GM19324 (cell line): ENCODE data around the gene MAS1L.

Experiments used
- ATAC-seq: cut with Tn5 transposase; IDR thresholded peaks from one replicate; pipeline ENCODE4 v1.9.1; 2021; ENCODE audit warnings: mild to moderate bottlenecking, moderate library complexity; ENCODE audit not compliant: unreplicated experiment, low FRiP score

Gene MAS1L, protein sequence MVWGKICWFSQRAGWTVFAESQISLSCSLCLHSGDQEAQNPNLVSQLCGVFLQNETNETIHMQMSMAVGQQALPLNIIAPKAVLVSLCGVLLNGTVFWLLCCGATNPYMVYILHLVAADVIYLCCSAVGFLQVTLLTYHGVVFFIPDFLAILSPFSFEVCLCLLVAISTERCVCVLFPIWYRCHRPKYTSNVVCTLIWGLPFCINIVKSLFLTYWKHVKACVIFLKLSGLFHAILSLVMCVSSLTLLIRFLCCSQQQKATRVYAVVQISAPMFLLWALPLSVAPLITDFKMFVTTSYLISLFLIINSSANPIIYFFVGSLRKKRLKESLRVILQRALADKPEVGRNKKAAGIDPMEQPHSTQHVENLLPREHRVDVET

DNA sequence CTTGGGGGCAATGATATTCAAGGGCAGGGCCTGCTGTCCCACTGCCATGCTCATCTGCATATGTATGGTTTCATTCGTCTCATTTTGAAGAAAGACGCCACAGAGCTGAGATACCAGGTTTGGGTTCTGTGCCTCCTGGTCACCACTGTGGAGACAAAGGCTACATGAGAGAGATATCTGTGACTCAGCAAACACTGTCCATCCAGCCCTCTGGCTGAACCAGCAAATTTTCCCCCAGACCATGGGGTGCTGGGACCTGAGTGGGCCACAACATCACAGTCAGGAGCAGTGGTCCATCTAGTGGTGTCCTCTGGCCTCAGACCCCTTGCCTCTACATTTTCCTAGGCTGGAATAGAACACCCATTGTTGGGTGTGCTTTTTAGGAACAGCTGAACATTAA is at the start of gene MAS1L:
TSS of gene MAS1L (minus strand) at position 297 of the 400 bp plus-strand sequence. CDS start at position 243, 54 bp downstream.
- no peak for ATAC-seq

DNA sequence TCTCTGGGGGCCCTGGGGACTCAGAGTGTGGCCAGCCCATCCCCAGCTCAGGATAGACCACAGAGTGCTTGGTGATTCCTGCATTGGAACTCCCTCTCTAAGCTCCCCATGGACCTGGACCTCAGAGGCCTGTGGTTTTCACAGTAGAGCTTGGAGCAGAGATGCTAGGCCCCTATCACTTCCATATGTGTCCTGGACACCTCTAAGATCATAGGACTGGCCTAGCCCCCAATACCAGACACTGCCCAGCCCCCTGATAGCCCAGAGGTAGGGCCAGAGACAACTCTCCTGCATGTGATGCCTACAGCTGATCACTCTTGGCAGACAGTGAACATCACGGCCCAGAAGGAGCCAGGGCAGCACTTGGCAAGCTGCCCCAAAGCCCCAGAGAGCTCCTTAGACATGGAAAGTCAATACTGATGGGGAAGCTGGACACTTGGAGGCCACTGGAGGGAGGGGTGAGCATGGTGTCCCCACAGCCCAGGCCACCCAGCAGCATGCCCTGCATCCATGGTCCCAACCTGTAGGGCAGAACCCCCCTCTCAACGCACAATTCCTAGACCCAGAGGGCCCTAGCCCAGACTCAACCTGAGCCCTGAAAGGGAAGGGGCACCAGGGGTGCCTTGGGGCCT is 44.7 kb upstream of the MAS1L start:
- ATAC-seq: no peak

DNA sequence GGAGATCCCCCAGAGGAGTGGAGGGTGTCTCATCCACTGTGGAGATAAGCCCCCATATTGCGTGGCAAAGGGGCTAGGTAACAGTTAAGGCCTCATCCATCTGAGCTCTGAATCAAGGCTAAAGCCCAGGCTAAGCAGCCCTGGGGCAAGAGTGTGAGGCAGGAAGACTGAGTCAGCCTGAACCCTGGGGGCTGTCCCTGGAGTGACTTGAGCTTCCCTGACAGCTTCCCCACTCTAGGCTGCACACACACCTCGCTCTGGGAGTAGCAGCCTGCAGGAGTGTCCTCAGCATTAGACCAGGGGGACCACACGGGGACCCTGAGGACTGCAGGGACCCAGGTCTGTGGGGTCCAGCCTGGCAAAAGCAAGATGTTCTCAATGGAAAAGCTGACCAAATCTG is 43.9 kb upstream of the MAS1L start:
- ATAC-seq: no peak

DNA sequence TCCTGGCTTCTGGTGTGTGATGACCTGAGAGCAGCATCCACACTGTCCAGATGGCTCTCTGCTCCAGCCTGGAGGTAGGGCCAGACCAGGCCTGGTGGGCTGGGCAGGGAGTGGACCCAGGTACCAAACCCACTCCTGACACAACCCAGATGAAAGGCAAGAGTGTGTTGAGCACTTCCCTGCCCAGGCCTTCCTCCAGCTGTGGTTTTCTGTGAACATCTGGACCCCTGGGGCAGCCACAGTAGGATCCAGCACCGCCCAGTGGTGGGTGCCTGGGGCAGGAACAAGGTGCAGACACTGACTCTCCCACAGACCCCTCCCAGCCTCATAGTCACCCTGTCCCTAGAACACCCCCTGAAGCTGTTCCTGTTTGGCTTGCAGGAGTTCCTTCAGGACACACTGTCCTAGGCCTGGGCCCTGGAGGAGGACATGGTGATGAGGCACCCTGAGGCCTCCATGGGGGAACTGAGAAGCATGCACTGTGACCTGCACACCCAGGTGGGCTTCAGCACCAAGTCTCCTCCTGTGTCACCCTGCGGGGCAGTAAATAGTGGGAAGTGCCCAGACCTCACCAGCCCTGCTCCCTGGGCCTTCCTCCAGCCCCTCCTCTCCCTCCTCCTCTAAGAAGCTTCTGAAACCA is 43.0 kb upstream of the MAS1L start:
- ATAC-seq: no peak

DNA sequence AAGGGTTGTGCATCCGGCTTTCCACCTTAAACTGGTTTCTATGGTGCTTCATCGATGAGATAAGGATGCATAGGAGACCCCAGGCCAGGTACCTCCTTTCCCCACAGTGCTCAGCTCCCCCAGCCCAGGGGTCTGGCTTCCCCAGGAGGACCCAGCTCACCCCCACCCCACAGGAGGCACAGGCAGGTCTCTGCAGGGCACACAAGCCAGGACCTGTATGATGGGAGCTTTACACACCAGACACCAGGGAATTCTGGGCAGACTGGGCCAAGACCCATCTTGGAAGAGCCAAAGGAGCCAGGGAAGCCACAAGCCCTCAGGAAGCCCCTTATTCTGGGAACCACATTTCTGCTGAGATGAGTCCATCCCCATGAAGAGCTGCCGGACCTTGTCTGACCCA is 42.2 kb upstream of the MAS1L start:
- no peak for ATAC-seq

DNA sequence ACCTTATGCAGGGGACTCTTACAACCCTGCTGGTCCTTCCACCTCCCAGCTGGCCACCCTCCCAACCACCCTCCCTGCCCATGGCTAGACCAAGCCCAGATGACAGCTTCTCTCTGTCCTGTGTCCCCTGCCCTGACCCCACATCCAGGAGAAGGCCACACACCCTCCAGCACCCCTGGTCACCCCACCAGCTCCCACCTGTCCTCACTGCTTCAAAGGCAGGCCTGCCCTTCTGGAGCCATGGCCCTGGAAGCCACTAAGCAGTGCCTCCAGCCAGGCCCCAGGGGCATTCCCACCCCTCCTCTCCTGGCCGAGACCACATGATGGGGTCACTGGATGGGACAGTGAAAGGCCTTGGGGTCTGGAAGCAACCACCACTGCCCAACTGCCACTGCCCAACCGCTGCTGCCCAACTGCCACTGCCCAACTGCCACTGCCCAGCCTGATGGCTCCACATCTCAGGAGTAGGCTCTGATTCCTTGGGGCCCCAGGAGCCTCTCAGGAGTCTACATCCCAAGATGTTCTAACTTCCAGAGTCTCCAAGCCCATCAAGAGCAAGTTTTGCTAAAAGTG is 41.3 kb upstream of the MAS1L start:
- no peak for ATAC-seq

DNA sequence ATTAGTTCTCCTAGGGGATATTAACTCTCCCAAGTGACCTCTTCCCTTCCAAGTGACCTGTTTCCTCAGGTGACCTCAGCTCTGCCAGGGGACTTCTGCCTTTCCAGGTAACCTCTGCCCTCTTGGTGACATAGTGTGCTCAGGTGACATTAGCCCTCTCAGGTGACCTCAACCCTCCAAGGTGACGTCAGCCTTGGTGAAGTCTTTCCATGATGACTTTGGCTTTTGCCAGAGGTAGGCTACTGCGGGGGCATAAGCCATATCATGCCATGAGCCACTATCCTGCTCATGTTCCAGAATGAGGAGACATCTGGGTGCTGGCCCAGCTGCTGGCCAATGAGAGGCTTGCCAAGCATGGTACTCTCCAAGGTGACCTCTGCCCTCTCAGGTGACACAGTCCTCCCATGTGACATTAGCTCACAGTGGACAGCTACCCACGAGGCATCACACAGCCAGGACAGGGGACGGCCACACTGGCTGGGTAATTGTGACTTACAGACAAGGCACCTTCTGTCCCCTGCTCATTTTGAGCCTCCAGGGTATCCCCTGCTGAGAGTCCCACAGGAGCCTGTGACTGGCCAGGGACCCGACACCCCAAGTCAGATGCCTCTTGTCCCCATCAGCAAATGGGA is 40.7 kb upstream of the MAS1L start:
- no peak for ATAC-seq

DNA sequence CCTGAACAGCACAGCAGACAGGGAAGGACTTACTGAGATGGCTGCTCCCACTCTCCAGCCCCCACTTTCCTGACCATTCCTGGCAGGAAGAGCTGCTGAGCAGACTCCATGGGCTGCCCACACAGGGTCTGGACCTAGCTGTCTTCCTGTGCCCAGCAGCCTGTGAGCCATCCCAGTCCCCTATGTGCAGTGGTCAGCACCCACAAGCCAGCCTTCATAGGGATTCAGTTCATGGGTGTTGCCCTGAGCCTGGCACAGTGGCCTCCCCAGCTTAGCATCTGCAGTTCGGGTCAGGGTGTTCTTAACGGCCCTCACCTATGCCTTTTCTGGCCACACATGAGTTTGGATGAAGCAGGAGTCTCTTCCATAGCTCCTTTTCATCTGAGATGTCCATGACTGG is 39.8 kb upstream of the MAS1L start:
- ATAC-seq: no peak

DNA sequence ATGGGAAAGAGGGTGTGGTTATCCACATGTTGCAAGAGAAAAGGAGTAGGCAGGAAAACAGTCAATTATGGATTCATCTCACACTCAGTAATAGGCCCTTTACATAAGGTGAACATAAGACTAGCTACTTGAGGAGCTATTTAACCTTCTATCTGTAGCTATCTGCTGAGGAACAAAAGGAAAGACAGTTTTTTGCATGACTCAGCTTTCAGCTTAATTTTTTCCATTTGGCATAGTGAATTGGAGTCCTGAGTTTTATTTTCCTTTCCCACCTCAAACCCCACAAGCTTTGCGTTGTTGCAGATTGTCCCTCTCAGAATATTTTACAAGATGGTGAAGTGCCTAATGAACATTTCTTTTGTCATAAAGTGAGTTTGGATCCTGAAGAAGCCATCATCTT is 39.4 kb upstream of the MAS1L start:
- no peak for ATAC-seq

DNA sequence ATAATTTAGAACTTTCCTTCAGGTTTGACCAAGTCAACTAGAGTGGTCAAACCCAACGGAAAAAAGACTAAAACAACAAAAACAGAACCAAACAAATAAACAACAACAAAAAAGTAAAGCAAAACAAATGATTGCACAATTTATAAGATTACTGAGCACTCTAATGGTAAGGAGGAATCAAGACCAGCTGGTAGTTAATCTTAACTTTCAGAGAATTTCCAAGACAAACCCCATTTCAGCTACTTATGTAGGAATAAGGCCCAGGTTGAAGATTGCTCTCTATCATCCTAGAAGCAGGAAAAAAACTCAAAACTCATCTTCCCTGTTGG is 37.5 kb upstream of the MAS1L start:
- ATAC-seq: no peak

DNA sequence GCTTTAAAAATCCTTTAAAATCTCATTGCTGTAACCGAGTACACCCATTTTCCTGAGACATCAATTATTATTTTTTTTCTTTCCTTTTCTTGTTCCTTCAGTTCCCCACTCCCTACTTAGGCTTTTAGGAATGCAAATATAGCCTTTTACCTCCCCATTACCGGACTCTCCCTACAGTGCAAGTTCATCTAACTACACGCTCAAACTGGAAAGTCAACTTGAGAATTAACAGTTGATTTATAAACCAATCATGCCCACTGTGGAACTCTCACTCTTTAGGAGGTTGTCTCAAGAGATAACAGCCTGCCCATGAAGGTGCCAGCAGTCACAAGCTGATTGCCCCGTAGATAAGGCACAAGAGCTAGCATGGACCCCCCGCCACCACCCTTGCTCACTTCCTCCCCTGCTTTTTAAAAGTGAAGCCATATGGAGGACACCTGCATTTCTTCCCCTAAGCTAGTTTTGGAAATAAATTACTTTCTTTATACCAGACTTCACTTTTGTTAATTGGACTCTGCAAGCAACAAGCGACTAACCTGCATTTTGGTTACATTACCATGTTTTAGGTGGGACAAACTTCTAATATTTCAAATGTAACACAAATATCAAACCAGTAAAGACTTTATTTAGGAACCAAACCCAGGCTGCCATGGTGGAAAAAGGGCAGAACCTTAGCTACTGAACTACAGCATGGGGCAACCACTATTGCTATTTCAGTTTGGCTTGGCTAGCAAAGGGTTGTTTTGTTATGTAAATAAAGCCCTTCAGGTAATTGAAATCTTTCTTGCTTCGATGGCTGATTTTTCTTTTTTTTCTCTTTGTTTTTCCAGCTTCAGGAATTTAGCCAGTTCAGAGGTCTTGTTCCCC is 36.9 kb upstream of the MAS1L start:
- ATAC-seq: no peak

DNA sequence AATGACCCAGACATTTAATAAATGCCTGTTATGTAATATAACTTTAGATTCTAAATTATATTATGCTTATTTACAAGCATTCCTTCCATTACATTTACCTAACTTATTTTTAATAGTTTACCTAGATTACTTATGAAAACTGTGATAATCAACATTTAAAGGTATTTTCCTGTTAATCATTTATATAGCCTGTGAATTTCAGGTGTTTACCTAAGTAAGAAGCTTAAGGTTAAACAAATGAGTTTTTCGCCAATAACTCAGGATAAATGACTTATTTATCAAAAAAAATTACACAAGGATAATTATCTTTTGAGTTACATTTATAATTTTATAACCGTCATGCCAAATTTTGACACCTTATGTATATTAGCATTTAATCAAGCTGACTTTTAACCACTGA is 36.3 kb upstream of the MAS1L start:
- ATAC-seq: no peak

DNA sequence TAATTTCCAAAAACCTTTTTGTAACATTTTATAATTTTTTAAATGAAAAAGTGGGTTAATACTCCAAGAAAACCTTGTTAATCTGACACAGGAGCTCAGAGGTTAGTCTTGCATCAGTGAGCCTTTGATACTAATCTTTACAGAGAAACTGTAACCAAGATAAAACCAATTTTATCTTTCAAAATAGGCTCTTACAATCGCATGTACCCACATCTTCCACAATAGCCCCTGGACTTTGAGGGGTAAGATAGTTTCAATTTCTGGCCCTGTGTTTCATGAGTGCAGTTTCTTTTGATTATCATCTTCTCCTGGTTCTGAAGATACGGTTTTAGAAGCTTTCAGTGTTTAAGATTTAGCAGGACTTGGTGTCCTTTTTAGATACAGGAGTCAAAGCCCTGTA is 34.5 kb upstream of the MAS1L start:
- ATAC-seq: no peak

DNA sequence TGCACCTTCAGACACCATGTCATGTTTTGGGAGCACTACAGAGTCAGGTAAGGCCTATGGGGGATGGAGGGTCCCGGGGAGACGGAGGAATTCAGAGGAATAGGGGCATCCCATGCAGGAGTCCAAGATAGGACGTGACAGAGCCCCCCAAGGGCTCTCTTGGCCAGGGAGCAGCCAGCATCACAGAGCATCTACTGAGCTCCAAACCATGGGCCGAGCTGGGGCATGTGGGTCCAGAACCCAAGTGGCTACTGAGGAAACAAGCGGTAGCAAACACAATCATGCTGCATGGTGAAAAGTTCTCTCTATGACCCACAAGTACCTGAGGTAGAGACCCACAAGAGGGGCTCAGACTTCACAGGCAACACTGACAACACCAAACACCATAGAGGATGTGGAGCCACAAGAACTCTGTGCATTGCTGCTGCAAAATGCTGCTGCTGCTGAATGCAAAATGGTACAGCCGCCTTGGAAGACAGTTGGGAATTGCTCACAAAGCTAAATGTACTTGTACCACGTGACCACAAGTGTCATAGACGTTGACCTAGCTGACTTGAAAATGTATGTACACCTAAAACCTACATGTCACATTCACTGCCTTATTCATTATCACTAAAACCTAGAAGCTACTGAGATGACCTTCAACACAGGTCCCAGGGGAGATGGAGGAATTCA is 33.4 kb upstream of the MAS1L start:
- no peak for ATAC-seq

DNA sequence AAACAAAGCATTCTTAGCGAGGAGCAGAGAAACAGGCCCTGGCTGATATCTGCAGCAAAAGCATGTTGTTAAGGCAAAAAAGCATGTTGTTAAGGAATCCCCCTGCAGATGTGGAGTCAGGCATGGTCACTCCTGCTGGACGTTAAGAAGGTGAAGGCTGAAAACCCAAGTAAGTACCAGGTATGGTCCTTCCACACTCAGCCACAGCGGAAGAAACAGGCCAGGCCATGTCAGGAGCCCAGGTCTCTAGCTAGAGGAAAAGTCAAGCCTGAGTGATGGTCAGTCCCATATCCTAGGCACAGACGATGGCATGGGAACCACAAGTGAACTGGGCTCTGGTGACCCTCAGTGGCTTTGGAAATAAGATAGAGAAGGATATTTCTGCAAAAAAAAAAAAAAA is 32.5 kb upstream of the MAS1L start:
- no peak for ATAC-seq

DNA sequence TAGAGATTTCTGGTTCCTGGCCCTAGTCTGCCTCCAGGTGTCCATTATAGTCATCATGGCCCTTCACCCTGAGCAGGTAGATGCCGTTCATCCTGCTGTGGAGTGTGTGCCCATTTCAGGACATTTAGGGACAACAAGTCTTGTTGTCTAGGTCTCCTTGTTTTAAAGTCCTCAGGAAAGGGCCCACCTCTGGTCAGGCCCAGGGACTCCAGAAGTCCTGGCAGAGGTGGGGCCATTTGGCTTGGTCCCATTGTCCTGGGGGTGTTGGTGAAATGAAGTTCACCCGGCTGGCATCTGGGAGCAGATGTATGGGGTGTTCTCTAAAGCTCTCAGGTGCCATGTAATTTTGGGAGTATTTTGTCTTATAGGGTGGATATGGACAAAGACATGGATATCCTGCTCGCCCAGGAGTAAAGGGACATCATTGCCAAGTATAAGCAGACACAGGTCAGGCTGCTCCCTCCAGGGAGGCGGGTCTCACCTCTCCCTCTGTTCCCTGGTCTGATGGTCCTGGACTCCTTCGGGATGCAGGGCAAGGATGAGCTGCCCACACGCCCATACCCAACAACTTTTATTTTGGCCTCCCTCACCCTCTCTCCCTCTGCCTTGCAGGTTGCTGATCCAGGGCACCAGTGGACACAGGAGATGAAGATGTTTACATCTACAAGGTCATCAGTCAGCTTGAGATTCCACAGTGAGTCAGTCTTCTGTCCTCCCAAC is 31.7 kb upstream of the MAS1L start:
- ATAC-seq: no peak

DNA sequence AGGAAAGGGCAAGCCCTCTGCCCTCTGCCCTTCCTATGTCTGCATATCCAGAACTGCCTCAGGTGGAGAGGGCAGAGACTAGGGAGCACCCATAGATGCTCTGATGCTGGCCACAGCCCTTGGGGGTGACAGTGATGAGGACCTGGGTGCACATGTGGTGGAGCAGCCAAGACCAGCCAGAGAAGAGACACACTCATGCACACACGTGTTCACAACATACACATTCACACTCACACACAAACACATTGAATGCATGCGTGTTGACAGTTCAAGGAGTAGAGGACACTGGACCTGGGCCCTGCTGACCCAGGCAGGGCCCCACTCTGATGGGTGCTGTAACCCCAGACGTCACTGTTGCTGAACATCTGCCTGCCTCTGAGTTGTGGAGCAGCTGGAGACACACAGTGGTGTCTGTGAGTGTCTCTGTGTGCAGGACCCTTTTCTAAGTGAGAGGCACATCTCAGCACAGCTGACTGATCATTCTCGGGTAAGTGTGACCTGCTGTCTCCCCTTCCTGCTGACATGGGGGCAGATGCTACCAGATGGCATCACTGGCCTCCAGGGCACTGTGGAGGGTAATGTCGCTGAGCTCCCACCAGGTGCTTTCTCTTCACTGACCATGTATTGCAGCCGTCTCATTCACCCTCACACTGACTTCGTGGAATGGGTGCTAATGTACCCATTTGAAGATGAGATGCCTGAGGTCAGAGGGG is 30.1 kb upstream of the MAS1L start:
- no peak for ATAC-seq

DNA sequence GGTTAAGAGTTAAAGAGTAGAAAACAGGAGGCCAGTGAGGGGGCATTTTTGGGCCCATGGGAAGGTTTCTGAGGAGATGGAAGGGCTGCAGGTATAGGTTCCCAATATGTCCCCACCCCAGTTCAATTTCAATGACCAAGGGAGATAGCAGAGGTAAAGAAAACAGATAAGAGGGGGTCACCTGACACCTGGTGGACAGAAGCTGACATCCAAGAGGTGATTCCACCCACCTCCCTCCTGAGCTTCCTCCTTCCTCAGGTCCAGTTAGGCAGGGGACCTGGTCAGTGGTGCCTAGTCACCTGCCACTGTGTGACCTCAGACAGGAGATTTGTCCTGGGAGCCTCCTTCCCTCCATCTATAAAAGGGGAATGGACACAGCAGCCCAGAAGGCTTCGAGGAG is 29.5 kb upstream of the MAS1L start:
- no peak for ATAC-seq
